HCT116 (cell line): ENCODE measurements around the gene IMPDH1. TPM values are rescaled to one million over a fixed set of nuclear protein-coding genes. Genes with fewer than 3 reads are reported as not detected.

ENCODE experiments used
- ATAC-seq: fragments of 200-7000 bp; cut with Tn5 transposase; 2 replicates; pipeline ENCODE4 v1.9.1; 2020; ENCODE audit warnings: mild to moderate bottlenecking, moderate library complexity
- BruUV-seq: library from RNA; stranded (reverse); fragments of 400-500 nt; replicated peaks from 2 replicates; lab custom pipeline; 2021; lab: Mats Ljungman, UMichigan
- CTCF ChIA-PET: fragments of 300-600 bp; sonication (Branson Sonifier 250); formaldehyde crosslinking; loops from one replicate; lab custom pipeline; 2021; ENCODE audit warnings: antibody characterized with exemption; lab: Charles Lee
- POLR2A ChIA-PET: fragments of 300-600, 350-600 bp; sonication (Branson Sonifier 250); formaldehyde crosslinking; loops from one replicate; lab custom pipeline; 2021; ENCODE audit warnings: antibody characterized with exemption; lab: Charles Lee
- RAD21 ChIA-PET, 2 experiments: fragments of 300-600 bp; sonication (Branson Sonifier 250); formaldehyde crosslinking; loops; one replicate each; lab custom pipeline; 2023; ENCODE audit warnings: low total read pairs in 2 of 2; ENCODE audit not compliant: uncharacterized antibody in 2 of 2, unreplicated experiment in 2 of 2, low non-redundant PET in 1 of 2; lab: Charles Lee
- DNase-seq: peaks from one replicate; pipeline ENCODE4 v3.0.0-alpha.2; 2010; ENCODE audit warnings: low read depth, low spot score
- H2AFZ ChIP-seq: fragments of 200-600 bp; shearing (Covaris generic), sonication (generic); 2 replicates; pipeline ENCODE4 v1.6.1; 2017; ENCODE audit warnings: low read depth, mixed run types, mixed read lengths, antibody characterized with exemption, low read length; ENCODE audit not compliant: poor library complexity, severe bottlenecking
- H3K27ac ChIP-seq: 2 replicates; pipeline ENCODE4 v1.5.1; 2012; ENCODE audit warnings: low read depth, low read length
- H3K27me3 ChIP-seq: fragments of 200-600 bp; sonication (generic); 2 replicates; pipeline ENCODE4 v1.6.1; 2016; ENCODE audit warnings: mixed run types, low read length, mixed read lengths; ENCODE audit not compliant: insufficient read depth
- H3K36me3 ChIP-seq, 2 experiments: fragments of 200-500 bp in 1 of 2; fragments of 200-600 bp in 1 of 2; sonication (Bioruptor generic) in 1 of 2; sonication (generic) in 1 of 2; 2 replicates each; pipeline versions ENCODE4 v1.5.1 to v1.6.1; 2014 to 2016; ENCODE audit warnings: low read length in 2 of 2, inconsistent platforms in 1 of 2, mixed read lengths in 1 of 2, mixed run types in 1 of 2; ENCODE audit not compliant: insufficient read depth in 2 of 2, control insufficient read depth in 1 of 2
- H3K4me1 ChIP-seq, 2 experiments: fragments of 200-600 bp in 1 of 2; sonication (generic) in 1 of 2; 2 replicates each; pipeline versions ENCODE4 v1.5.1 to v1.6.1; 2012 to 2017; ENCODE audit warnings: low read length in 2 of 2, inconsistent platforms in 1 of 2, mild to moderate bottlenecking in 1 of 2, mixed read lengths in 1 of 2, mixed run types in 1 of 2, moderate library complexity in 1 of 2; ENCODE audit not compliant: insufficient read depth in 2 of 2, control insufficient read depth in 1 of 2
- H3K4me2 ChIP-seq: fragments of 200-600 bp; sonication (generic); 2 replicates; pipeline ENCODE4 v1.6.1; 2017; ENCODE audit warnings: mixed run types, low read length, mixed read lengths
- H3K4me3 ChIP-seq, 2 experiments: fragments of 200-600 bp in 1 of 2; sonication (generic) in 1 of 2; replicated peaks in 1 of 2; 2 replicates each; pipeline ENCODE4 v1.5.1; 2011 to 2016; ENCODE audit warnings: low read length in 2 of 2, control low read depth in 1 of 2, low read depth in 1 of 2, mild to moderate bottlenecking in 1 of 2, mixed read lengths in 1 of 2, mixed run types in 1 of 2
- H3K79me2 ChIP-seq: fragments of 200-600 bp; sonication (generic); 2 replicates; pipeline ENCODE4 v1.6.1; 2017; ENCODE audit warnings: mild to moderate bottlenecking, mixed run types, low read length, moderate library complexity, mixed read lengths; ENCODE audit not compliant: insufficient read depth
- H3K9ac ChIP-seq: fragments of 200-600 bp; sonication (generic); 2 replicates; pipeline ENCODE4 v1.6.1; 2016; ENCODE audit warnings: low read length, mixed read lengths
- H3K9me2 ChIP-seq: fragments of 200-600 bp; sonication (generic), shearing (Covaris generic); 2 replicates; pipeline ENCODE4 v1.6.1; 2017; ENCODE audit warnings: mixed run types, mild to moderate bottlenecking, moderate library complexity; ENCODE audit not compliant: insufficient read depth
- H3K9me3 ChIP-seq, 2 experiments: fragments of 200-500 bp in 1 of 2; fragments of 200-600 bp in 1 of 2; sonication (Bioruptor generic) in 1 of 2; sonication (generic) in 1 of 2; 2 replicates each; pipeline ENCODE4 v1.6.1; 2014 to 2017; ENCODE audit warnings: low read length in 2 of 2, mixed read lengths in 2 of 2, inconsistent platforms in 1 of 2, low read depth in 1 of 2, mild to moderate bottlenecking in 1 of 2, mixed run types in 1 of 2, moderate library complexity in 1 of 2; ENCODE audit not compliant: control insufficient read depth in 1 of 2, insufficient read depth in 1 of 2
- H4K20me1 ChIP-seq: fragments of 200-600 bp; sonication (generic), shearing (Covaris generic); 2 replicates; pipeline ENCODE4 v1.6.1; 2017; ENCODE audit warnings: mixed run types, mild to moderate bottlenecking, moderate library complexity; ENCODE audit not compliant: insufficient read depth
- ATF3 ChIP-seq: IDR thresholded peaks from 2 replicates; pipeline ENCODE4 v1.6.1; 2012
- CTCF ChIP-seq, 3 experiments: fragments of 200-600 bp in 1 of 3; sonication (generic) in 1 of 3; IDR thresholded peaks in 2 of 3; conservative IDR thresholded peaks in 1 of 3; 2 replicates each; pipeline ENCODE4 v1.5.1; 2012 to 2017; ENCODE audit warnings: low read depth in 2 of 3, low read length in 2 of 3, antibody characterized with exemption in 1 of 3, borderline replicate concordance in 1 of 3, control low read depth in 1 of 3, mild to moderate bottlenecking in 1 of 3, mixed read lengths in 1 of 3, mixed run types in 1 of 3, moderate library complexity in 1 of 3; ENCODE audit not compliant: insufficient read depth in 1 of 3
- EZH2phosphoT487 ChIP-seq: fragments of 200-600 bp; IDR thresholded peaks from 2 replicates; pipeline ENCODE4 v1.6.1; 2018; ENCODE audit warnings: antibody characterized with exemption, borderline replicate concordance
- REST ChIP-seq: IDR thresholded peaks from 2 replicates; pipeline ENCODE4 v1.6.1; 2012; ENCODE audit warnings: low read depth
- SIN3A ChIP-seq: IDR thresholded peaks from 2 replicates; pipeline ENCODE4 v1.6.1; 2012; ENCODE audit warnings: low read depth
- intact Hi-C: fragments of 100-400 bp; cut with micrococcal nuclease; formaldehyde crosslinking; loops from 2 replicates; pipeline ENCODE4 v1.10.0; 2022
- total RNA-seq: library from RNA; stranded (reverse); gene quantifications from one replicate; pipeline ENCODE4 v1.2.1, GENCODE V29; 2021; ENCODE audit not compliant: unreplicated experiment

Gene IMPDH1
- total RNA-seq, 1 experiment from 2014 or later, result 98.2 TPM

GRCh38 chr7:128404886-128405470 lies 4.8 kb downstream of the IMPDH1 start:
- no peak for DNase-seq

More at GRCh38 chr7:128404886-128405470, 4.8 kb downstream of the IMPDH1 start:
- Histone ChIP-seq H3K4me3 (peak overlapping the region; percentile 84 to 96), H3K27ac (peak overlapping the region; percentile 73), H3K27me3 (no peaks in the 10 kb centered on the region), H3K9me2 (no peaks in the 10 kb centered on the region), H3K4me1 (peaks cover 29 to 48% of the 10 kb centered on the region in 2 experiments), H2AFZ (no peak overlapping the region), H3K79me2 (peaks cover 33% of the 10 kb centered on the region), H3K4me2 (peak overlapping the region; percentile 98), H4K20me1 (no peaks in the 10 kb centered on the region), H3K36me3 (peaks cover 14 to 23% of the 10 kb centered on the region in 2 experiments; a peak in 3 of 4 replicates), H3K9ac (peak overlapping the region; percentile 94), H3K9me3 (no peaks in the 10 kb centered on the region)
- ChIA-PET RAD21 (no interaction called here), CTCF (interaction anchor here (0.7 to 1.1 kb wide), 2 partner anchors 17 to 57 kb away, joined by 3 to 4 read pairs; no protein-coding TSS in a partner anchor), POLR2A (no interaction called here)
- no TSS peak for BruUV-seq
- peak; percentile 8; the same call in 1 of the 2 replicates for ATAC-seq
- intact Hi-C loops, result no loop called here
- TF ChIP-seq EZH2phosphoT487 (no peak), ATF3 (no peak), CTCF (IDR thresholded peaks at IDR 0.05 in 2 of 3, conservative IDR thresholded peaks at IDR 0.05 in 1 of 3; ENCODE audit: borderline replicate concordance in 1 of 3, insufficient read depth in 1 of 3, low read depth in 2 of 3, low read length in 2 of 3) (peak in 2 of 3 experiments; percentile 34 to 47; a peak in 3 of 6 replicates), REST (no peak), SIN3A (no peak)
